Sigmoid colon (tissue), 4 donors: ENCODE data around the gene ST6GALNAC4.

Experiments used
- EP300 ChIP-seq, 4 donors: sonication (generic); formaldehyde crosslinking; IDR thresholded peaks; one replicate each; pipeline ENCODE4 v1.6.1; 2017; ENCODE audit warnings: antibody characterized with exemption in 4 of 4
- POLR2A ChIP-seq, 2 donors: fragments of 450-650 bp; IDR thresholded peaks; one replicate each; pipeline ENCODE4 v1.6.1; 2016; ENCODE audit warnings: antibody characterized with exemption in 2 of 2, mild to moderate bottlenecking in 2 of 2, moderate library complexity in 2 of 2
- TF ChIP-seq, protein P1 (sequence below), 4 experiments: fragments of 450-650 bp in 3 of 4; fragments of 200-600 bp in 1 of 4; IDR thresholded peaks; one replicate each; pipeline ENCODE4 v1.5.1; 2016 to 2019; ENCODE audit warnings: antibody characterized with exemption in 4 of 4, mild to moderate bottlenecking in 3 of 4, moderate library complexity in 2 of 4

DNA sequence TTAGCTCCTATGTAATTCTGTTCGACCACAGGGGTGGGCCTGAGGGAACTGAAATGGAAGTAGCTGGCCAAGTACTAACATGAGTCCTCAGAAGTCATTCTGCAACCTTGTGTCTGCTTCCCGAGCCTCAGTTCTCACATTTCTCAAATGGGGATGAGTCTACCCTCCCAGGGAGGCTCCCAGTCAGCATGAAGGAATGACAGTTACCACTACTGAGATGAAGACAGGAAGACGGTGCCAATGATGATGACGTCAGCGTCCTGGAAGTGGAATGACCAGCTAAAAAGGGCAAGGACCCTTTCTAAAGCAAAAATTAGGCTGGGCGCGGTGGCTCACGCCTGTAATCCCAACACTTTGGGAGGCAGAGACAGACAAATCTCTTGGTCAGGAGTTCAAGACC lies 6.9 kb upstream of the ST6GALNAC4 start:
- TF ChIP-seq, protein P1, sequence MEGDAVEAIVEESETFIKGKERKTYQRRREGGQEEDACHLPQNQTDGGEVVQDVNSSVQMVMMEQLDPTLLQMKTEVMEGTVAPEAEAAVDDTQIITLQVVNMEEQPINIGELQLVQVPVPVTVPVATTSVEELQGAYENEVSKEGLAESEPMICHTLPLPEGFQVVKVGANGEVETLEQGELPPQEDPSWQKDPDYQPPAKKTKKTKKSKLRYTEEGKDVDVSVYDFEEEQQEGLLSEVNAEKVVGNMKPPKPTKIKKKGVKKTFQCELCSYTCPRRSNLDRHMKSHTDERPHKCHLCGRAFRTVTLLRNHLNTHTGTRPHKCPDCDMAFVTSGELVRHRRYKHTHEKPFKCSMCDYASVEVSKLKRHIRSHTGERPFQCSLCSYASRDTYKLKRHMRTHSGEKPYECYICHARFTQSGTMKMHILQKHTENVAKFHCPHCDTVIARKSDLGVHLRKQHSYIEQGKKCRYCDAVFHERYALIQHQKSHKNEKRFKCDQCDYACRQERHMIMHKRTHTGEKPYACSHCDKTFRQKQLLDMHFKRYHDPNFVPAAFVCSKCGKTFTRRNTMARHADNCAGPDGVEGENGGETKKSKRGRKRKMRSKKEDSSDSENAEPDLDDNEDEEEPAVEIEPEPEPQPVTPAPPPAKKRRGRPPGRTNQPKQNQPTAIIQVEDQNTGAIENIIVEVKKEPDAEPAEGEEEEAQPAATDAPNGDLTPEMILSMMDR (IDR thresholded peaks at IDR 0.05): no peak
- TF ChIP-seq POLR2A (IDR thresholded peaks at IDR 0.05) (no peak), EP300 (IDR thresholded peaks at IDR 0.05) (no peak)
